Stimulated activated CD4-positive, alpha-beta T cell treated with anti-CD3 and anti-CD28 coated beads, Interleukin-15, amount 100 ng/mL, for 1 hour (primary cell): ENCODE results near the gene JARID2.

Experiments
- DNase-seq, 2 donors: peaks; one replicate each; pipeline ENCODE4 v3.0.0-alpha.2; 2020; ENCODE audit warnings: low read depth in 1 of 2, low spot score in 1 of 2

The JARID2 gene

DNA sequence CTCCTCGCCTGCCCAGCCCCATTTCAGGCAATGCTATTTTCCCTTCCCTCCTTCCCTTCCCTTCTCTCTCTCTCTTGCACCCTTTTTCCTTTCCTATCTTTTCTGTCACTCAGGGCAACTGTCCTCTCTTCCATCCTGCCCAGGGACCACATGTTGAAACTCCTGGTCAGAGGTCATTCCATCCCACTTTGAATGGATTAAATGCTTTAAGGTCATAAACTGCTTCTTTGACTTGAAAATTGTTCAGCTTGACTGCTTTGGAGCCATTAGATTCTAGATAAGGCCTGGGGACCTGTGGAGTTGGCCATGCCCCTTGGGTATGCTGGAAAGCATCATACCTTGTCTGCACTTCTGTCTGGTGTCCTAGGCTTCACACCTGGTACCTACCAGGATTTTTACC is 310.8 kb downstream of the JARID2 start:
- no peak for DNase-seq

- no peak for DNase-seq
Measured at GRCh38 chr6:15557174-15557573, 311.3 kb downstream of the JARID2 start.

- DNase-seq: no peak
Measured at GRCh38 chr6:15560713-15561112, 314.8 kb downstream of the JARID2 start.

GRCh38 chr6:15561447-15562199 is 315.8 kb downstream of the JARID2 start:
- DNase-seq: no peak

DNA sequence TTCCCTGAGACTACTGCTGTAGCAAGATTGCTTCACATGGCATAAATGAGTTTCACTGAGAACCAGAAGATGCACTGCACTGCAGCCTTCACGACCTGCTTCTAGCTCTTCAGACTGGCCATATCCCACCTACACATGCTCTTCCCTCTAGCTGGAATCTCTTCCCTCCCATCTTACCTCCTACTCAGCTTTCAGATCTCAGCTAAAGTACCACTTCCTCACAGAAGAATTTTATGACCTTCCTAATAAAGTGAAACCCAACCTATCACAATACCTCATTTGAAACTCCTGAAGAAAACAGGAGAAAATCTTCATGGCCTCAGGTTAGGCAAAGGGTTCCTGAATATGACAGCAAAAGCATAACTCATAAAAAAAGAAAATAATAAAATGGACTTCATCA is 317.1 kb downstream of the JARID2 start:
- no peak for DNase-seq

GRCh38 chr6:15569035-15569995 is 323.4 kb downstream of the JARID2 start:
- DNase-seq: no peak

DNA sequence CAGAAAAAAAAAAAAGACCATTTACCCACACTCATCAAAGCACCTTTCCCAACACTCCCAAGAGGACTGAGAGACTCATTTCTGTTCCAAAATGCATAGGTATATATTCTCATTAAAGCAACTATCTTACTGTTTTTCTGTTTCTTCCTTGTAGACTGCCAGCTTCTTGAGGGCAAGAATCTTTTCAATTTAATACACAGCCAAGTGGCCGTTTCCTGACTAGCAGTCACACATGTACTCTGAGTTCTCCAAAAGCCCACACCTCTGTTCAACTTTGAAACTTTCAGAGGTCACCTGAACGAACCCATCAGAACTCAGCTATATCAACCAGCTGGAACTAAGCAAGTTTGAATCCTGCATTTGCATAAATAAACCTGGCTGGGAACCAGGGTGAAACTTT is 324.3 kb downstream of the JARID2 start:
- no peak for DNase-seq
